ENCODE results near the gene FOXP1.

GRCh38 chr3:71499227-71499876, 84.2 kb downstream of the FOXP1 start:
- TF ChIP-seq, protein P1, sequence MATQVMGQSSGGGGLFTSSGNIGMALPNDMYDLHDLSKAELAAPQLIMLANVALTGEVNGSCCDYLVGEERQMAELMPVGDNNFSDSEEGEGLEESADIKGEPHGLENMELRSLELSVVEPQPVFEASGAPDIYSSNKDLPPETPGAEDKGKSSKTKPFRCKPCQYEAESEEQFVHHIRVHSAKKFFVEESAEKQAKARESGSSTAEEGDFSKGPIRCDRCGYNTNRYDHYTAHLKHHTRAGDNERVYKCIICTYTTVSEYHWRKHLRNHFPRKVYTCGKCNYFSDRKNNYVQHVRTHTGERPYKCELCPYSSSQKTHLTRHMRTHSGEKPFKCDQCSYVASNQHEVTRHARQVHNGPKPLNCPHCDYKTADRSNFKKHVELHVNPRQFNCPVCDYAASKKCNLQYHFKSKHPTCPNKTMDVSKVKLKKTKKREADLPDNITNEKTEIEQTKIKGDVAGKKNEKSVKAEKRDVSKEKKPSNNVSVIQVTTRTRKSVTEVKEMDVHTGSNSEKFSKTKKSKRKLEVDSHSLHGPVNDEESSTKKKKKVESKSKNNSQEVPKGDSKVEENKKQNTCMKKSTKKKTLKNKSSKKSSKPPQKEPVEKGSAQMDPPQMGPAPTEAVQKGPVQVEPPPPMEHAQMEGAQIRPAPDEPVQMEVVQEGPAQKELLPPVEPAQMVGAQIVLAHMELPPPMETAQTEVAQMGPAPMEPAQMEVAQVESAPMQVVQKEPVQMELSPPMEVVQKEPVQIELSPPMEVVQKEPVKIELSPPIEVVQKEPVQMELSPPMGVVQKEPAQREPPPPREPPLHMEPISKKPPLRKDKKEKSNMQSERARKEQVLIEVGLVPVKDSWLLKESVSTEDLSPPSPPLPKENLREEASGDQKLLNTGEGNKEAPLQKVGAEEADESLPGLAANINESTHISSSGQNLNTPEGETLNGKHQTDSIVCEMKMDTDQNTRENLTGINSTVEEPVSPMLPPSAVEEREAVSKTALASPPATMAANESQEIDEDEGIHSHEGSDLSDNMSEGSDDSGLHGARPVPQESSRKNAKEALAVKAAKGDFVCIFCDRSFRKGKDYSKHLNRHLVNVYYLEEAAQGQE (IDR thresholded peaks at IDR 0.05; ENCODE audit: insufficient read depth in 1 of 2, low read depth in 2 of 2, low read length in 1 of 2), result no peak
- TF ChIP-seq CTCF (IDR thresholded peaks at IDR 0.05) (no peak), SIN3A (IDR thresholded peaks at IDR 0.05; ENCODE audit: borderline replicate concordance, insufficient read depth, low read depth, low read length) (no peak), POLR2AphosphoS5 (IDR thresholded peaks at IDR 0.05; ENCODE audit: low read depth, low read length) (no peak)

Data from Panc1 (cell line).